GM19455 (cell line): ENCODE data around the gene SH2D5.

Experiments
- ATAC-seq: cut with Tn5 transposase; IDR thresholded peaks from one replicate; pipeline ENCODE4 v1.9.1; 2021; ENCODE audit not compliant: unreplicated experiment

SH2D5 gene

DNA sequence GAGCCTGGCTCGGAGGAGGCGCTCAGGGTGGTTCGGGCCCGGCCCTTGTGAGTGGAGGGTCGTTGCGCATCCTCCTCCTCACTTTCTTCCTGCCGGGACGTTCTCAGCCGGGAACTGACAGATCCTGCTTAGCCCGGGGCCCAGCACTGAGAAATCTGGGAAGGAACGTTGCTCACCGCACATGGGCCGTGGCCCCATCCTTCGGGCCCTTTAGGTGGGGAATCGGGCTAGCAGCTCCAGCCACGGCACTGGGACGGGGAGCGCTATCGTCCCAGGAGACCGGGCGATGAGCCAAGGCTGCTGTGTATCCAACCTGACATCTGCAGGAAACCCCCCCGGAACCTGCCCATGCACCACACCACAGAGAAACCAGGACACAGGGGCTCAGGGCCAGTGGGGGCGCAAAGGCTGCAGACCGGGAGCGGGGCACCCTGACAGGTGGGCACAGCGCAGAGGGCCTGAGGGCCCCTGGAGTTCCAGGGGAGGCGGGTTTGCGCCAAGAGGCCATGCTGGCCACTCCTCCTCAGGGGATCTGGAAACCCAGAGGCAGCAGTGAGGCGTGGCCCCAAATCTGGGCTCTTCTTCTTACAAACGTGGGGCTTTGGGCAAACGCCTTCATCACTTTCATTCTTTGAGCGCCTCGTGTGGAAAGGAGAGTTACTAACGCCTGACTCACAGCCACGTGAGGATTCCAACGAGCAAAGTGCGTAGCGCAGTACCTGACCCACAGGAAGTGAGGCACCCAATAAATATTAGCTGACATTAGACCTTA lies at the start of gene SH2D5:
Gene SH2D5, minus strand, starts transcription at position 116 of the 772 bp plus-strand sequence. CDS start 4,659 bp downstream, outside the sequence.
- ATAC-seq = no peak

DNA sequence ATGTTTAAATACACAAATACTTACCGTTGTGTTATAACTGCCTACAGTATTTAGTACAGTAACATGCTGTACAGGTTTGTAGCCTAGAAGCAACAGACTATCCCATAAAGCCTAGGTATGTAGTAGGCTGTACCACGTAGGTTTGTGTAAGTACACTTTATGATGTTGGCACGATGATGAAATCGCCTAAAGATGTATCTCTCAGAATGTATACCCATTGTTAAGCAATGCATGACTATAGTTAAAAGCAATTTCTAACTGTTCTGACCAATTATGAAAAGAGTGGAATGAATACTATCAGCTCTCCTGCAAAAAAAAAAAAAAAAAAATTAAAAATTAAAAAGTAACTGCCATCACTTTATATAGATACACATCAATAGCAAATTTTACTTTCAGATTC lies 43.2 kb upstream of the SH2D5 start:
- ATAC-seq = no peak

- no peak for ATAC-seq
Measured at GRCh38 chr1:20771780-20772179, 39.3 kb upstream of the SH2D5 start.

DNA sequence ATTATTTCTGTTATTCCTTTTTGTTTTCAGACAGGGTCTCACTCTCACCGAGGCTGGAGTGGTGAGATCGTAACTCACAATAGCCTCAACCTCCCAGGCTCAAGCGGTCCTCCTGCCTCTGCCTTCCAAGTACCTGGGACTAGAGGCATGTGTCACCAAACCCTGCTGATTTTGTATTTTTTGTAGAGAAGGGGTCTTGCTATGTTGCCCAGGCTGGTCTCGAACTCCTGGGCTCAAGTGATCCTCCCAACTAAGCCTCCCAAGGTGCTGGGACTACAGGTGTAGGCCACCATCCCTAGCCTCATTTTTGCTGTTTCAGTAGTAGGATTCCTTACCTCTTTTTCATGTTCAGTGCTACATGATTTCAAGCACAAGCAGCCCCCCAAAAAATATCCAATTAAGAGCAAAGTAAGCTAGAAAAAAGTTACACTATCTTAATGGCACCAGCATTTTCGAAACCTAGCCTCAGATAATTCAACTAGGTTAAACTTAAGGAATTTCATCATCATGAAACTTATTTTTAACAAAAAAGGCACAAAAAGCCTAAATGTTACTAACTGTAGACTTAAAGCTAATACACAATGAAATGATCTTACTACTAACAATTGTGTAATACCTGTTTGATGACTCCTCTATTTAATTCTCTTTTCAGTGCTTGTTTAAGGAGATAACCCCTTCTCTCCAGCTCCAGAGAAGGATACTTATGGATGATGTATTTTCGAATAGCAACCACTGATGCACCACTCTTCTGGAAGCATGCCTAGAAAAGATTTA lies 38.0 kb upstream of the SH2D5 start:
- no peak for ATAC-seq

GRCh38 chr1:20767271-20767670 lies 34.8 kb upstream of the SH2D5 start:
- no peak for ATAC-seq

DNA sequence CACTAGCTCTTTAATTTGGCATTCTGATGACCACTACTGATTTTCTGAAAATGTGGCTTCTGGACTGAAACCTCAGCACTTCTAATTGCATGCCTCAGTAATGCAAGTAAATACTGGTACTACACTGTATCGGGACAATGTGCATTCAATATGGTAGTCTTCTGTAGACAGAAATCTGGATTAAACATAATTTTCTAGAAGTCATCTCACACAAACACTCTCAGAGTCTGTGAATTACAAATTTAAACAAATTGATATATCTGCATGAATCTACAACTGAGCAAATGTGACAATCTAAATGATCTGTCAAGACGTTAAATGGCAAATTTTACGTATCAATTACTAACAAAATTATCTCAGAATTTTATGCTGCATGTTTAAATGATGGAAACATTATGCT lies 30.9 kb upstream of the SH2D5 start:
- ATAC-seq = no peak

- no peak for ATAC-seq
Measured at GRCh38 chr1:20760322-20760721, 27.8 kb upstream of the SH2D5 start.

DNA sequence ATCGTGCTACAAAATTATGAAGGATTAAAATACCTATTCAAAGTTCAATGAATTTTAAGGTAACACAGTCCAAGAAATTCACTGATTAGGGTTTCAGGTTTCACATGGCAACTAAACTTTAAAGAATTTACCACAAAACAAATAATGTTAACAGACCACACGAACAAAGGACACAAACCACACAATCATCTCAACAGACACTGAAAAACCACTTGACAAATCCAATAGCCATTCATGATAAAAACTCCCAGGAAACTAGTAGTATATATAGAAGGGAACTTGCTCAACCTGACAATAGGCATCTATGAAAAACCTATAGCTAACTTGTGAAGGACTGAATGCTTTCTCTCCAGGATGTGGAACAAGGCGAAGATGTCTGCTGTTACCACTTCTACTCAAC lies 21.1 kb upstream of the SH2D5 start:
- no peak for ATAC-seq

- ATAC-seq = no peak
Measured at GRCh38 chr1:20751462-20751990, 19.0 kb upstream of the SH2D5 start.

DNA sequence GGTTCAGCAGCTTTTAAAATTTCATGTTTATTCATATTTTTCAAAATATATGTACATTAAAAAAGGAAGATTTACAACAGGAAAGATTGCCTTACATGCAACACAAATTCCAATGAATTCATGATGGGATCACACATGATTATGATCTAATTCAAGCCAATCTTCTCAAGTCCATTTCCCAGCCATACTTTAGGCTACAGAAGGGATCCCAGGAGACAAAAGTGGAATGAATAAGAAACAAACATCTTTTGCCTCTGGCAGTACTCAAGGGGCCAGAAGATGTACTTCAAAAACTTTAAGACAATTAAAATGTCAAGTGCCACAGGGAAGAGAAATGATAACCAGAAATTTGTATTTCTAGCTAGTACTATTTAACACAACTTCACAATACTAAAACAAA lies 10.2 kb upstream of the SH2D5 start:
- no peak for ATAC-seq

- no peak for ATAC-seq
Measured at GRCh38 chr1:20740781-20741180, 8.3 kb upstream of the SH2D5 start.

GRCh38 chr1:20739225-20739624 lies 6.7 kb upstream of the SH2D5 start:
- ATAC-seq = no peak

GRCh38 chr1:20735581-20736111 lies 3.1 kb upstream of the SH2D5 start:
- ATAC-seq = no peak

GRCh38 chr1:20733360-20733975 lies 965 bp upstream of the SH2D5 start:
- no peak for ATAC-seq

DNA sequence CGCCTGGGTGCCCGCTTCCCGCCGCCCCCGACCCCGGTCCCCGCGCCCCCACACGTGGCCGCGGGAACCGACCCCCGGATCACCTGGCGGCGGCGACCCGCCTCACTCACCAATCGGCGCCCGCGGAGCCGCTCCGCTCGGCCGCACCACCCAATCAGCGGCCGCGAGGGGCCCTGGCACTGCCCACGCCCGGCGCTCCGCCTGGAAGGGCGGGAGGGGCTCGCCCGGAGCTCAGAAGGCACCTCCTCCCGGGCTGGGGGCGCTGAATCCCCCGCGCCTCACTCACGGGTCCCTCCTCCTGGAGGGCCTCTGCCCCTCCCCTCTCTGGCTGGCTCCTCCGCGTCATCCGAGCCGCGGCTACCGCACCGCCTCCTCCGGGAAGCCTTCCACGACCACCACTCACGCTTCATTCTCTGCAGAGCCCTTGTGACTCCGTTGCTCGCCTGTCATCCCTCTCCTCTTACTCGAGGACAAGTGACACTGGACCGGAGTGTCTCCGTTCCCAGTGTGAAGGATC lies 374 bp downstream of the SH2D5 start:
- no peak for ATAC-seq

DNA sequence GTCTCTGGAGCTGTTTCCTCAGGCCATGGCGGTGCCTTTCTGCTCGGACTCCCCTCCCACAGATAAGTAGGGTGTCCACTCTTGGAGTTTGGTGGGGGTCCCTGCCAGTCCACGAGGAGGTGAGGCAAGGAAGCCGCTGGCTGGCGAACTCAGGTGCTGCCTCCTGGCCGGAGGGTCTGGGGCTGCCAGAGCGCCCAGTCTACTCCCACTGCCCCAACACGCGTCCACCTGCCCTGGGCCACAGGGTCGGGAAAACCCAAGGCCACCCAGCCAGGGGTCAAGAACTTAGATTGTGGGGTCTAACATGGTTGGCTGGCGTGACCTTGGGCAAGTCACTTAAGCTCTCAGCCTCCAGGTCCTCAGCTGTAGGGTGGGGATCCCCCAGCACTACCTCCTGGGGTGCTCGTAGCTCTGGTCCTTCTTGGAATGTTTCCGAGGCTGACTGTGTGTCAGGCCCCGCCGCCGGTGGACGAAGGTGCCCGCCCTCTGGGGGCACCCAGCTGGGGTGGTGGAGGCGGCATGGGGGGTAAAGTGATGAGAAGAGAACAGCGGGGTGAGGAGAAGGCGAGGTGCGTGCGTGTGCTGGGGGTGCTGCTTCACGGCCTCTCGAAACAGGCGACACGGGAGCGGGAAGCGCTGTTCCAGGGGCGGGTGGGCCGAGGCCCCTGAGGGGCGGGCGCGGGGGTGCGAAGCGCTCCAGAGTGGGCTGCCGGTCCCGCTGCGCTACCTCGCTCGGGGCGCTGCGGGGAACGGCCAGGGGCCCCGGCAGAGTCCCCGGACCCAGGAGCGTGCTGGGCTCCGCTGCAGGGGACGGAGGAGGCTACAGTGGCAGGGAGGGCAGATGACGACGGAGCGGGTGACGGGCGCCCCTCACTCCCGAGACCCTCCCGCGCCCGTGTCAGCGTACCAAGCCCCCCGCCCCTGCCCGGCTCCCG lies 1.2 kb downstream of the SH2D5 start:
- ATAC-seq = no peak

DNA sequence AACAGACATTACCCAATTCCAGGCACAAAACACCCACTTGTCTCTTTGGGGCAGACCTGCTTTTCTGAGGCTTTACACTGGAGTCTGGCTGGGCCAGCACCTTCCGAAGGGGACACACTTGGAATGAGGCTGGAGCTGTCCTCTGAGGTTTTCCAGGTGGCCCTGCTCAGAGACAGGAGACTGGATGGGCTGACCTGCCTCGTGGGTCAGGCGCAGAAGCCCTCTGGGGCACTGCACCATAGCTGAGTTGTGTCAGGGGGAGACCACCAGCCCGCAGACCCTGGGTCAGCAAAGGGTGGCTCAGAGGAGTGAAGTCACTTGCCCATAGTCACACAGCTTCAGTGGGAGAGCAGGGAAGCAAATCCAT lies 1.8 kb downstream of the SH2D5 start:
- ATAC-seq = no peak

DNA sequence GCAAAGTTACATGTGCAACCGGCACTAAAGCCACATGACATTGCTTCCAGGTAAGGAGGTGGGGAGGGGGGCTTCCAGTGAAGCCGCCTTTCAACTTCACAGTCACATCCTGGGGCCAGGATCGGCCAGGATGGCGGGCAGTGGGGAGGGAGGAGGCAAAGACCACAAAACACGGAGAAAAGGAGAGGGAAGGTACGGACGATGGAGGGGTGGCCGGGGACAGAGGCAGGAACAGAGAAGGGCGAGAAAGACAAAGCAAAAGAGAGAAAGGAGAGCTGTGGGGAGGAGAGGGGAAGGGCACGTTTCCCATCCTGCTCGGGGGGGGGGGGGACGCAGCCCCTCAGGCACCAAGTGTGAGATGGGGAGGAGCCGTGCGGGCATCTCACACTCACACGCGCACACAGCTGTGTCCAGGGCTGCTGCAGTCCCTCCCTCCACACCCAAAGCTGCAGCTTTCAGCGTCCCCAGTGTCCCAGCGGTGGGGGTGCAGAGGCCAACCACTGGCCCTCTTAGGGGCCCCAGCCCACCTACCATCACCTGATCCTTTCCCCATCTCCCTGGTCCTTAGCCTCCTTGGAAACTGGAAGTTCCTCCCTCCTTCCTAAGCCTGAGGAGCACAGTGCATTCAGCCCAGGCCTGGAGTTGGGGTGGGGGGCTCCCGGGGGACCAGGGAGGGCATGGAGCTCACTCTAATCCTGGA lies 2.4 kb downstream of the SH2D5 start:
- no peak for ATAC-seq

DNA sequence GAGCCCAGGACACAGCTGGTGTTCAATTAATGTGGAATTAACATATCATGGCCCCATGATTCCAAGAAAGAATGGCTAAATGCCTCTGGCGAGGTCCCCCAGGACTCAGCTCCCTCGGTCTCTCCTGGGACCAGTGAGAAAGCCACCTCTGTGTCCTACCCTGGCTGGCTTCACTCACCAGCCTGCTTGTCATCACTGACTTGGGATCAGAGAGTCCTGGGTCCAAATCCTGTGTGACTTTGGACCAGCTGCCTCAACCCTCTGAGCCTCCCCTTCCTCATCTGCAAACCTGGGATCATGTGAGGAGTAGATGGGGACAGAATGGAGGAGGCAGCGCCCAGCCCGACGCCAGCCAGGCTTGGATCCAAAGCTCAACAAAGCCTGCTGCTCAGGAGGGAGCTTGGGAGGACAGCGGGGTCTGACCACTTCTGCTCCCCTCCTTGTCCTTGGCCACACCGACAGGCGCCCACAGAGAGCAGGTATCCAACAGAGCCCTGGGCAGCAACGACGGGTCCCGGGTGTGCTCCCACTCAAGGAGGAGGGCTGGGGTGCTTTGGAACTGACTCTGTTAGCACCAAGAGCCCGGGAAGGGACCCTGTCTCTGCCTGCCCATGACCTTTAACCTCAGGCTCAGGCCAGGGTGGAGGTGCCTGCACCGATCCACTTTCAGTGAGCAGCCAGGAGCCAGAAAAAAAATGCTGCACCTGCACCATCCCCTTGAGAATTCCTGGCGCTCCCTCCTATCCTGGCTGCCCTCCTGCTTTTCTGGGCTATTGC lies 3.2 kb downstream of the SH2D5 start:
- no peak for ATAC-seq
